Progenitor cell of endocrine pancreas (in vitro differentiated cells): Measurements from ENCODE around the gene ATXN10. TPM values are rescaled to one million over a fixed set of nuclear protein-coding genes. Genes with fewer than 3 reads are reported as not detected.

Source experiments
- DNase-seq: peaks from one replicate; pipeline ENCODE4 v3.0.0; 2021; ENCODE audit warnings: low spot score; ENCODE audit not compliant: unreplicated experiment
- H3K27ac Mint-ChIP-seq: 2 replicates; pipeline ENCODE4 v1.8.0; 2021; ENCODE audit warnings: mild to moderate bottlenecking, moderate library complexity, mixed read lengths
- H3K27me3 Mint-ChIP-seq: 2 replicates; pipeline ENCODE4 v1.8.0; 2021; ENCODE audit warnings: mixed read lengths
- H3K36me3 Mint-ChIP-seq: 2 replicates; pipeline ENCODE4 v1.8.0; 2022; ENCODE audit warnings: mixed read lengths; ENCODE audit not compliant: insufficient read depth
- H3K4me1 Mint-ChIP-seq: 2 replicates; pipeline ENCODE4 v1.8.0; 2021; ENCODE audit warnings: low read depth, mixed read lengths
- H3K4me3 Mint-ChIP-seq: 2 replicates; pipeline ENCODE4 v1.8.0; 2021; ENCODE audit warnings: low read depth, mild to moderate bottlenecking, moderate library complexity, mixed read lengths
- H3K9me3 Mint-ChIP-seq: 2 replicates; pipeline ENCODE4 v1.8.0; 2021; ENCODE audit warnings: low read depth, mixed read lengths
- CTCF ChIP-seq: fragments of 200-600 bp; sonication (generic); IDR thresholded peaks from one replicate; pipeline ENCODE4 v1.5.0; 2021; ENCODE audit warnings: antibody characterized with exemption, mild to moderate bottlenecking; ENCODE audit not compliant: unreplicated experiment
- total RNA-seq: library from RNA; stranded (reverse); gene quantifications from 2 replicates; pipeline ENCODE4 v1.2.1, GENCODE V29; 2021

ATXN10 gene
- total RNA-seq, 1 donor from 2014 or later: 177 TPM

GRCh38 chr22:45833613-45834012 lies 162.0 kb downstream of the ATXN10 start:
- no peak overlapping the region for H3K27ac Mint-ChIP-seq
- H3K9me3 Mint-ChIP-seq: peaks cover 9% of the 10 kb centered on the region
- TF ChIP-seq CTCF: no peak
- H3K4me3 Mint-ChIP-seq: no peak overlapping the region
- no peak for DNase-seq
- peaks cover 8% of the 10 kb centered on the region for H3K36me3 Mint-ChIP-seq
- H3K4me1 Mint-ChIP-seq: peaks cover 7% of the 10 kb centered on the region
- no peaks in the 10 kb centered on the region for H3K27me3 Mint-ChIP-seq

- H3K4me1 Mint-ChIP-seq: peaks cover 7% of the 10 kb centered on the region
- H3K9me3 Mint-ChIP-seq: peaks cover 2% of the 10 kb centered on the region
- H3K36me3 Mint-ChIP-seq: peaks cover 2% of the 10 kb centered on the region
- no peak overlapping the region for H3K27ac Mint-ChIP-seq
- H3K27me3 Mint-ChIP-seq: no peaks in the 10 kb centered on the region
- H3K4me3 Mint-ChIP-seq: no peak overlapping the region
- no peak for DNase-seq
- TF ChIP-seq CTCF: no peak
Measured at GRCh38 chr22:45834241-45834640, 162.6 kb downstream of the ATXN10 start.

GRCh38 chr22:45834795-45835194 lies 163.2 kb downstream of the ATXN10 start:
- H3K9me3 Mint-ChIP-seq: no peaks in the 10 kb centered on the region
- no peak for TF ChIP-seq CTCF
- no peak overlapping the region for H3K27ac Mint-ChIP-seq
- DNase-seq: no peak
- H3K27me3 Mint-ChIP-seq: no peaks in the 10 kb centered on the region
- no peak overlapping the region for H3K4me3 Mint-ChIP-seq
- no peaks in the 10 kb centered on the region for H3K36me3 Mint-ChIP-seq
- H3K4me1 Mint-ChIP-seq: peaks cover 8% of the 10 kb centered on the region

- no peak overlapping the region for H3K27ac Mint-ChIP-seq
- no peak for DNase-seq
- H3K4me1 Mint-ChIP-seq: peaks cover 11% of the 10 kb centered on the region
- H3K36me3 Mint-ChIP-seq: peaks cover 2% of the 10 kb centered on the region
- no peak overlapping the region for H3K4me3 Mint-ChIP-seq
- H3K9me3 Mint-ChIP-seq: no peaks in the 10 kb centered on the region
- no peaks in the 10 kb centered on the region for H3K27me3 Mint-ChIP-seq
- TF ChIP-seq CTCF: no peak
Measured at GRCh38 chr22:45836418-45837169, 165.0 kb downstream of the ATXN10 start.

GRCh38 chr22:45837508-45837907 lies 165.9 kb downstream of the ATXN10 start:
- TF ChIP-seq CTCF: no peak

More at GRCh38 chr22:45837508-45837907, 165.9 kb downstream of the ATXN10 start:
- no peak overlapping the region for H3K4me3 Mint-ChIP-seq
- H3K9me3 Mint-ChIP-seq: no peaks in the 10 kb centered on the region
- no peak for DNase-seq
- H3K27ac Mint-ChIP-seq: no peak overlapping the region
- no peaks in the 10 kb centered on the region for H3K27me3 Mint-ChIP-seq
- peaks cover 2% of the 10 kb centered on the region for H3K36me3 Mint-ChIP-seq
- peaks cover 11% of the 10 kb centered on the region for H3K4me1 Mint-ChIP-seq
